RCC 7860 (cell line): ENCODE measurements around the gene IGF2BP1.
"Not testable (repeated sequence)": the region's sequence is repeated elsewhere in the genome, so short reads cannot be mapped to it uniquely, and the experiment has no call there.

ENCODE experiments used
- DNase-seq: peaks from one replicate; pipeline ENCODE4 v3.0.0-alpha.2; 2015; ENCODE audit warnings: low spot score
- FAIRE-seq: peaks from 2 replicates; lab custom pipeline; 2012; peaks lifted over from hg19 to GRCh38; lab: Jason Lieb, UNC

IGF2BP1 gene

DNA sequence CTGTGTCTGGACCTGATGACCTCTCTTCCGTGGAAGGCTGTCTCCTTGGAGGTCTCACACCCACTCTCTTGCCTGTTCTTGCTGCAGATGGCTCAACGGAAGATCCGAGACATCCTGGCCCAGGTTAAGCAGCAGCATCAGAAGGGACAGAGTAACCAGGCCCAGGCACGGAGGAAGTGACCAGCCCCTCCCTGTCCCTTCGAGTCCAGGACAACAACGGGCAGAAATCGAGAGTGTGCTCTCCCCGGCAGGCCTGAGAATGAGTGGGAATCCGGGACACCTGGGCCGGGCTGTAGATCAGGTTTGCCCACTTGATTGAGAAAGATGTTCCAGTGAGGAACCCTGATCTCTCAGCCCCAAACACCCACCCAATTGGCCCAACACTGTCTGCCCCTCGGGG is 52.1 kb downstream of the IGF2BP1 start:
- FAIRE-seq (no peak), DNase-seq (no peak)

DNA sequence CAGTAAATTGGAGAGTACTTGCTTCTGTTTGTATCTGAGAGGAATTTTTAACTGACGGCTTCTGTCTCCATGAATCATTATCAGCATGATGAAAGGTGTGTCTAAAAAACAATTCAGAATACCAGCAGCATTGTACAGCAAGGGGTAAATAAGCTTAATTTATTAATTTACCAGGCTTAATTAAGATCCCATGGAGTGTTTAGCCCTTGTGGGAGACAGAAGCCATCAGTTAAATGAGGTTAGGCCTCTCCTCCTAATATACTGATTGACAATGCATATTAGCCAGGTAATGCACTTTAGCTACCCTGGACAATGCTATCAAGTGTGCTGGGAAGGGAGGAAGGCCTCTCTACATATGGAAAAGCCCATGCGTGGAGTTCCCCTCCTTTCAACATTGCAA is 53.4 kb downstream of the IGF2BP1 start:
- DNase-seq (no peak), FAIRE-seq (no peak)

DNA sequence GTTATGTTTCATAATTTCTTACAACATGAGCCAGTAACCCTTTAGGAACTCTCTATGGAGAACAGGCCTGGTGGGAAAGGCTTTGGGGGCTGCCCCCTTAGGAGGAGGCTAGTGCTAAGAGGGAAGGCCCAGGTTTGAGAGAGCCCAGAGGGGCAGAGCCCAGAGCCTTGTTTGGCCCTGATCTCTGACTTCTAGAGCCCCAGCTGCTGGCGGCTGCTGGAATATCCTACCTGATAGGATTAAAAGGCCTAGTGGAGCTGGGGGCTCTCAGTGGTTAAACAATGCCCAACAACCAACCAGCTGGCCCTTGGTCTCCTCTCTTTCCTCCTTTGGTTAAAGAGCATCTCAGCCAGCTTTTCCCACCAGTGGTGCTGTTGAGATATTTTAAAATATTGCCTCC is 54.1 kb downstream of the IGF2BP1 start:
- DNase-seq (no peak), FAIRE-seq (no peak)

DNA sequence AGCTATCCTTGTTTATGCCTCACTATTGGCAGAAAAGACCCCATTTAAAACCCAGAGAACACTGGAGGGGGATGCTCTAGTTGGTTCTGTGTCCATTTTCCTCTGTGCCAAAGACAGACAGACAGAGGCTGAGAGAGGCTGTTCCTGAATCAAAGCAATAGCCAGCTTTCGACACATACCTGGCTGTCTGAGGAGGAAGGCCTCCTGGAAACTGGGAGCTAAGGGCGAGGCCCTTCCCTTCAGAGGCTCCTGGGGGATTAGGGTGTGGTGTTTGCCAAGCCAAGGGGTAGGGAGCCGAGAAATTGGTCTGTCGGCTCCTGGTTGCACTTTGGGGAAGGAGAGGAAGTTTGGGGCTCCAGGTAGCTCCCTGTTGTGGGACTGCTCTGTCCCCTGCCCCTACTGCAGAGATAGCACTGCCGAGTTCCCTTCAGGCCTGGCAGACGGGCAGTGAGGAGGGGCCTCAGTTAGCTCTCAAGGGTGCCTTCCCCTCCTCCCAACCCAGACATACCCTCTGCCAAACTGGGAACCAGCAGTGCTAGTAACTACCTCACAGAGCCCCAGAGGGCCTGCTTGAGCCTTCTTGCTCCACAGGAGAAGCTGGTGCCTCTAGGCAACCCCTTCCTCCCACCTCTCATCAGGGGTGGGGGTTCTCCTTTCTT is 56.1 kb downstream of the IGF2BP1 start:
- FAIRE-seq (no peak), DNase-seq (no peak)

DNA sequence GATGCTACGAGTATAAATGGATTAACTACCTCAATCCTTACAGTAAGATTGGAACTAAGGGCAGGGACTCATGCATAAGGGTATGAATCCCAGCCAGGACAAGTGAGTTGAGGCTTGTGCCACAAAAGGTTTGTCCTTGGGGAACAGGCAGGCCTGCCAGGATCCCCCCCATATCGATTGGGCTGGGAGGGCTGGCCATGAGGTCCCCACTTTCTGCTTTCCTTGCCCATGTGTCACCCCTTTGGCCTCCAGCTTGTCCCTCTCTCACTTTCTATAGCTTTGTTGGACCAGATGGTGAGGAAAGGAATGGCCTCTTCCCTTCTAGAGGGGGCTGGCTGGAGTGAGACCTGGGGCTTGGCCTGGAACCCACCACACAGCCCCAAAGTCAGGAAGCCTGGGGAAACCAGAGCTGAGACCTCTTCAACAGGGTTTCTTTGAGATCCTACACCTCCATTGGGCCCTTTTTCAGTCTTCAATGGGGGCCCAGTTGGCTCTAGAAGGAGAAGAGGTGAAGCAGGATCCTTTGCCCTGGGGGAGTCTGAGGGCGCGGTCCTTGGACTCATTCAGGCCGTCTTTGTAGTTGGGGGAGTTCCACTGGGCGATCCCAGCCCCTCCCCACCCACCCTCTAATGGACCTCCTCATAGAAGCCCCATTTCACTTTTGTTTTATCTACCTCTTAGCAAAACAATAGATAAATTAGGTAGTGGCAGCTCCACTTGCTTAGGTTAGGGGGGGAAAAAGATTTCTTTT is 57.3 kb downstream of the IGF2BP1 start:
- FAIRE-seq (no peak), DNase-seq (no peak)

DNA sequence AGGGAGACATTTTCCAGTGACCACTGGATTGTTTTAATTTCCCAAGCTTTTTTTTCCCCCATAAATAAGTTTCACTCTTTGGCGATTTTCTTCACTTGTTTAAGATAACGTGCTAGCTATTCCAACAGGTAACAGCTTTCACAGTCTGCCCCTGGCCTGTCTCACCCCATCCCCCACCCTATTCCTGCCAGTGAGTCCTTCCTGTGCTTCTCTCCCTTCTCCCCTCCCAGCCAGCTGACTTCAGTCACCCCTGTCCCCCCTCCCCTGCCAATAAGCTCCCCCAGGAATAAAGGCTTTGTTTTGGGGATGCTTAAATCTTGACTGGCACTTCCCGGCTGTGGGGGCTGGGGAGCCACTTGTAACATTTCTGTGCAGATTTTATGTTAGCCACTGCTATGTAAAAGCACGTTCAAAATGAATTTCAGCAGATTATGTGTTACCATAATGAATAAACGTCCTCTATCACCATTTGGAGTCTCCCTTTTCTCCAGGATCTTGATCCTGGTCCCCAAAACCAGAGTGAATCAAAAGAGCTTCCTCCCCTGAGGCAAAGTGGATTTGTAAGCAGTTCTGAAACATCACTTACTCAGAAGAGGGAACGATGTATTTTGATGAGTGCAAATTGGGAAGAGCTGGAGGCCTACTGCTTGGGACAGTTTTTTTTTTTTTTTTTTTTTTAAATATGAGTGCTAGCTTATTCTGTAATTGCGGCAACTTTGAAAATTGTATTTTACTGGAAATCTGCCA is 58.2 kb downstream of the IGF2BP1 start:
- no peak for FAIRE-seq
- no peak for DNase-seq

DNA sequence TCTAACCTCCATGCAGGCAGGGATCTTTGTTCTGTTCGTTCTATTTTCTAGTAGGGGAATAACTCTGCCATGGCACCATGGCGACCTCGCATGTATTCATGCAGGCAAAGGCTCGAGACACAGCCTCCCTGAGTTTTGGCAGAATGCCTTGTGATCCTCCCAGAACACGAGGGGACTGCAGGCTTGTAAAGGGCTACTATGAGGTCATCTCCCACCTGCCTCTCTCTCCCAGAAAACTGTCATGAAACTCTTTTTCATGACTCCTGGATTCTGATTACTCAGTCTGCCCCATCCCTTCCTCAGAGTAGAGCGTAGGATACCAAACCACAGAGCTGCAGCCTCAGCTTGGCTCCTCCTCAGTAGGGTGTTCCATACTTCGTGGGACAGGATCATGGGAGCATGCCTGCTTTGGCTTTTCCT is 64.3 kb downstream of the IGF2BP1 start:
- FAIRE-seq, result no peak
- DNase-seq, result peak; percentile 17

DNA sequence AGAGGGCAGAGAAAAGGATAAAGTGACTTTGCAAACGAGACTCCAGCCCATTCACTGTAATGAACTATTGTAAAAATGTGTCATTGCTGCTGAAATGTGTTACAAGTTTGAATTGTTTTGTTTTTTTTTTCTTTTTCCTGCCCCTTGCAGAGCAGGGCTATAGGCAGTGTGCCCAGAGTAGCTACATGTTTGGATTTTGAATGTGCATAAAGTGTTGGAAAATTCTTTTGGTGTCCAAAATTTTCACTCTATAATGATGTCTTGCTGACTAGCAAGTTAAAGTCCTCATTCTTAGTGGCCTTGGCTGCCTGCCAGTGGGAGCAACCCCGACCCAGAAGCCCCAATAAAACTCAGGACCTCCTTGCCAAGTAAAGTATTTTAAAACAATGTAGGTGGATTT is 66.5 kb downstream of the IGF2BP1 start:
- DNase-seq (no peak), FAIRE-seq (no peak)

DNA sequence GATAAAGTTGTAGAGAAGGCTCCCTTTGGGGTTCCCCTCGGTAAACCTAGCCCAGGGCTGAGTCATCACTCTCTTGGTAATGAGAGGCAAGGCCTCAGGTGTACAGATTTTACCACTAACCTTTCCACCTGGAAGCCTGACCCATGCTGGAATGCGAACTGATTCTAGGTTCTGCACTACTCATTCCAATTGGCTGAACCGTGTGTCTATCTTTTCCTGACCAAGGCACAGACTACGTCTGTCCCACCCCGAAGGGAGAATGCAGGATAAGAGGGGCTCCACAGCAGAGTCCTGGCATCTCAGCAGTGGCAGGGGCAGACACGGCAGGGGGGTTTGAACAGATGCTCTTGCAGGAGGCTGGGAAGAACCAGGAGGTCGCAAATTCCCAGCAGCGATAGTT is 70.0 kb downstream of the IGF2BP1 start:
- no peak for DNase-seq
- FAIRE-seq, result no peak

DNA sequence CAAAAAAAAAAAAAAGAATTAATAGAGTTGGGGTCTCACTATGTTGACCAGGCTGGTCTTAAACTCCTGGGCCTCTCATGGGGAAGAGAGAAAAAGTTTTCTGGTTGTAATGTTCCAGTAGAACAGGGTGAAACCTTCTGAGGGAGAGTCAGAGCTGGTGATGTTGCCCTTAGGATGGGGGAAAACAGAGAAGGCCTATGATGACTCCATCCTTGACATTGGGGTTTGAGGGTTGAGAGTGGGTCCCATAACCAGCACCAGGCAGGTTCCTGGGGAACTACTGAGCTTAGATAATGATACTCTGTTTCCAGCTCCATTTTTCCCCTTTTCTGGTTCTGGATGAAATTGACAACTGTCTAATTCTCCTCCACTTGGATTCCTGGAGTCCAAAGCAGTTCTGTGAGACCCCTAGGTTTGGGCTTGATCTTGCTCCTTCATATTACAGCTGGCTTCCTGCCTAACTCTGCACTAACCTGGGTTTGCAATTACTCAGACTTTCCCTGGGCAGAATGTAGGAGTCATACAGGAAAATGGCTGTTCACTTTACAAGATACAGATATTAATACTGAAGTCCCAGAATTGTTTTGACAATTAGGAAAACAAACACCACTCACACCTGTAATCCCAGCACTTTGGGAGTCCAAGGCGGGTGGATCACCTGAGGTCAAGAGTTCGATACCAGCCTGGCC is 72.5 kb downstream of the IGF2BP1 start:
- no peak for DNase-seq
- FAIRE-seq, result no peak

DNA sequence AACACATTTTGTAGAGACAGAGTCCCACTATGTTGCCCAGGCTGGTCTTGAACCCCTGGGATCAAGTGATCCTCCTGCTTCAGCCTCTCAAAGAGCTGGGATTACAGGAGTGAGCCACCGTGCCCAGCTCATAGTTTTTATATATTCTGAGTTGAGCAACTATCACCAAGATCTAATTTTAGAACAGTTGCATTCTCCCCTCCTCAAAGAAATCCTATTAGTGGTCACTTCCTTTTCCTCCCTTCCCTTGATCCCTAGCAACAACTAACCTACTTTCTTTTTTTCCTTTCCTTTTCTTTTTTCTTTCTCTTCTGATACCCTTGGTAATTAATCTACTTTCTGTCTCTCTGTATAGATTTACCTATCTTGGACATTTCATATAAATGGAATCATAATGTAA is 73.9 kb downstream of the IGF2BP1 start:
- no peak for DNase-seq
- no peak for FAIRE-seq

DNA sequence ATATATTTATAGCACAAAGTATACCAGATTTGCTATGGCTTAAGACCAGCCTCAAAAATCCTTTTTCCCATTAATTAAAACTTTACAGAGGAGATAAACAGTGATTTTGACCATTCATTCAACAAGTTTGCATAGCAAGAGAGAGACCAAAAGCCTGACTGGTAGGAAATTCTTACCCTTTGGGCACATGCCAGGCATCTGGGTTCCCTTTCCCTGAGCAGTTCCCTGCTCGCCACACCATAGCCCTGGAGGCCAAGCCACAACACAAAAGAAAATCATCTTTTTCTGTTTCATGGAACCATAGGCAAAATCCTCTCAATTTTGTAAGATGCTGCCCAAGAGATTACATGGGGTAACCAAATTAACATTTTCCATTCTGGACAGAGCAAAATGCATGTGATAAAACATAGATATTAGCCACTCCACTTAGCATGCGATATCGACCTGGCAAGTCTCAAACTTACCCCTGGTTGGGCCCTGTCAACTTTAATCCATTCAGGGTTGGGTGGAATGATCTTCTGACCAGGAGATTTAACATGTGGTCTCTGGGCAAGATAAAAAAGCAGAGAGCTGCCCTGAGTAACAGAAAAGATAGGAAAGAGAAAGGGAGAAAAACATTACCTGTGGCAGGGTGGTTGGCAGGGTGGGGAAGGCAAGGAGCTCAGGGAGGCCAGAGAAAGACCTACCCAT is 77.8 kb downstream of the IGF2BP1 start:
- FAIRE-seq, result no peak
- no peak for DNase-seq

DNA sequence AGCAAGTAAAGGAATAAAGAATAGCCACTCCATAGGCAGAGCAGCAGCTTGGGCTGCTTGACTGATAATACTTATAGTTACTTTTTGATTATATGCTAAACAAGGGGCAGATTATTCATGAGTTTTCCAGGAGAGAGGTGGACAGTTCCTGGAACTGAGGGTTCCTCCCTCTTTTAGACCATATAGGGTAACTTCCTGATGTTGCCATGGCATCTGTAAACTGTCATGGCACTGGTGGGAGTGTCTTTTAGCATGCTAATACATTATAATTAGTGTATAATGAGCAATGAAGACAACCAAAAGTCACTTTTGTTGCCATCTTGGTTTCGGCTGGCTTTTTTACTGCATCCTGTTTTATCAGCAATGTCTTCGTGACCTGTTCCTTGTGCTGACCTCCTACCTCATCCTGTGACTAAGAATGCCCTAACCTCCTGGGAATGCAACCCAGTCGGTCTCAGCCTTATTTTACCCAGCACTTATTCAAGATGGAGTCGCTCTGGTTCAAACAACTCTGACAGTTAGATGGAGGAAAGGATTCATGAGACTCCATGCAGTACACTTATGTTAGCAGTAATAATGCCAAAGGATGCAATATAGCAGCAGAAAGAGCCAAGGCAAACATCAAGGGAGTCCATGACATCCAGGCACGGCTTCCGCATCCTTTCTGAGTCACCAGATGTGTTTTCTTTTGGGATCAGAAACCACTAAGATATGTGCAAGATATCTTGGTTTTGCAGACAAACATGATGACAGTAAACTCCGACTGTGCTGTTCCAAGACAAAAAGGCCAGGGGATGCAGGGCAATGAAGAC is 79.6 kb downstream of the IGF2BP1 start:
- DNase-seq (peak; percentile 66), FAIRE-seq (no peak)

DNA sequence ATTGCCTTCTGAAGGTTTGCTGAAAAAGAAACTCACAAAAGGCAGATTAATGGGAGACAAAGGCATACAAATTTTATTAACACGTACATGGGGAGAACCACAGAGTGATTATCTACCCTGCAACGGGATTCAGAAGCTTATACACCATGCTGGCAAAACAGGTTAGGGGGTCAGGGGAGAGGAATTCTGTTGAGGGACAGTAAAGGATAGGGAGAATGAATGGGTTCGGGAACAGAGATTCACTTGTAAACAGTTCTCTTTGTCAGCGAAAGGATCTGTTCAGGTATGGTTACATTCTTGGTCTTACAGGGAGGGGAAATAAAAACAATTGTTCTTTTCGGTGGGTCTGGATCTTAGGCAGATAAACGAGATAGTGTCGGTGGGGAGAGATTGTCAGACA is 81.1 kb downstream of the IGF2BP1 start:
- no peak for FAIRE-seq
- DNase-seq, result no peak

DNA sequence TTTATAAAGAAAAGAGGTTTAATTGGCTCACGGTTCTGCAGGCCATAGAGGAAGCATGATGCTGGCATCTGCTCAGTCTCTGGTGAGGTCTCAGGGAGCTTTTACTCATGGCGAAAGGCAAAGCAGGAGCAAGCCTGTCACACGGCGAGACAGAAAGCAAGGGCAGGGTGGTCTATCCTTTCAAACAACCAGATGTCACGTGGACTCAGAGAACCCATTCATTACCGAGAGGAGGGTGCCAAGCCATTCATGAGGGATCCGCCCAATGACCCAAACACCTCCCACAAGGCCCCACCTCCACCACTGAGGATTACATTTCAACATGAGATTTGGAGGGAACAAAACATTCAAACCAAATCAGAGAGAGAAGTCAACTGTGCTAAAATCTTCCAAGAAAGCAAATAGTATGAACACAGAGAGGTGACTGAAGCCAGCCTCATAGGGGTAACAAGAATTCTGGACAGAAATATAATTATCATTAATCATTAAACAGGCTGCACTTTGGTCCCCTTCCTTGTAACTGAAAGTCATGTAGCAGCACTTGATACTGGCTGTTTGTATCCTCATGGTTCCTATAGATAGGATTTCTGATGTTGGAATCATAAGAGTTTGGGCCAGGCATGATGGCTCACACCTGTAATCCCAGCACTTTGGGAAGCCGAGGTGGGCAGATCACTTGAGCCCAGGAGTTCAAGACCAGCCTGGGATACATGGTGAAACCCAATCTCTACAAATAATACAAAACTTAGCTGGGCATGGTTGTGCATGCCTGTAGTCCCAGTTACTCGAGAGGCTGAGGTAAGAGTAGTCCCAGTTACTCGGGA is 82.9 kb downstream of the IGF2BP1 start:
- no peak for FAIRE-seq
- no peak for DNase-seq

DNA sequence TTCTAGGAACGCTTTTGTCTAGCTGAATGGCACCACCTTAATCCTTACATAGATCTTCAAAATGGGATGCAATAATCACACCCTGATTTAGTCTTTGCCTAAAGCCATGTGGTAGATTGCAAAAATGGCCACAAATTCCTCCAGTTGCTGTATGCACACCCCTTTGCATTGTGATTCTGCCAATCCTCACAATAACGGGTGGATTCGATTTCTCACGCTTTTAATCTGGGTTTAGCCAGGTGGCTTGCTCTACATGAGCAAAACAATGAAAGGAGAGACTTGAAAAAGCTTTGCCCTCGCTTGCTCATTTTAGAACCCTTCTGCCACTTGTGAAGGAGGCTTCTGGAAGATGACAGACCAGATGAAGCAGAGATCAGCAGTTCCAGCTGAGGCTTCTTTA is 85.0 kb downstream of the IGF2BP1 start:
- DNase-seq (no peak), FAIRE-seq (no peak)

DNA sequence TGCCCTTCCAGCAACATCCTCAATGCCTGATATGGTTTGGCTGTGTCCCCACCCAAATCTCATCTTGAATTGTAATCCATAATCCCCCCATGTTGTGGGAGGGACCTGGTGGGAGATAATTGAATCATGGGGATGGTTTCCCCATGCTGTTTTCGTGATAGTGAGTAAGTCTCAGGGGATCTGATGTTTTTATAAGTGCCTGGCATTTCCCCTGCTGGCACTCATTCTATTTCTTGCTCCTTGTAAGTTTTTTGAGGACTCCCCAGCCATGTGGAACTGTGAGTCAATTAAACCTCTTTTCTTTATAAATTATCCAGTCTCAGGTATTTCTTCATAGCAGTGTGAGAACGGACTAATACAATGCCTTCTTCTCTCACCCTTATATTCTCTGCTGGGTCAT is 87.9 kb downstream of the IGF2BP1 start:
- not testable (repeated sequence) for FAIRE-seq, DNase-seq

DNA sequence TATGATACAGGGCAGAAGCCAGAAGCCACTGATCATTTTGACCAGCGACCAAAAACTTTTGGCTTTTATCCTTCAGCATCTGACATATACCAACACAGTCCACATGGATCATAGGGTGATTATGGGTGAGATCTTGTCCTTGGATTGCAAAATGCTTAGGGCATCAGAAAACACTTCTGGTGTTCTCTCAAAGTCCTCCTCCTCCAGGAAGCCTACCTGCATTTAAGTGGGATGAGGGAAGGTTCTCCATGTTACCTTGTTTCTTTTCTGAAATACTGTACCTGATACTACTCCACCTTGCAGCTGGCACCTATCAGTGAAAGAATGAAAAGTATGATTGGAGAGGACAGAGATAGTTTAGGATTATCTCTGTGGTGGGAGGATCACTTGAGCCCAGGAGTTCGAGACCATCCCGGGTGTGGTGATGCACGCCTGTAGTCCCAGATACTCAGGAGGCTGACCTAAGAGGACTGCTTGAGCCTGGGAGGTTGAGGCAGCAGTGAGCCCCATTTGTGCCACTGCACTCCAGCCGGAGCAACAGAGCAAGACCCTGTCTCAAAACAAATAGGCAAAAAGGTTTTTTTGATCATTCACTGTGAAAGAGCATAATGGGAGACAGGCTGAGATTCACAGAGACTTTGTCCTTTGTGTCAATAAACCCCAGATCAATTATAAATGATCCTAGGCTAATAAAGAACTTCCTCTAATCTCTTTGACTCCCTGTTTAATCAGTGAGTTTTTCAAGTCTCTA is 88.6 kb downstream of the IGF2BP1 start:
- FAIRE-seq, result no peak

DNA sequence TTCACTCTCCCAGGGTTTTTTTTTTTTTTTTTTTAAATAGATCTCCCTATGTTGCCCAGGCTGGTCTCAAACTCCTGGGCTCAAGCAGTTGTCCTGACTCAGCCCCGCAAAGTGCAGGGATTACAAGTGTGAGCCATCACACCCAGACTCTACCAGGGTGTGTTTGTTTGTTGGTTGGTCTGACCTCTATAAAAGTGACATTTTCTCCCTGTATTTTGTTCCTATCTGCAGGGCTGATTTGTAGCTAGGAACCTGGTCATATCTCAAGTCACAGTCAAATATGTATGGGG is 89.1 kb downstream of the IGF2BP1 start:
- no peak for DNase-seq
- FAIRE-seq, result no peak

More for the DNA sequence above, 88.6 kb downstream of the IGF2BP1 start:
- DNase-seq, result no peak
